ENCODE results near the gene CCDC190. TPM values are rescaled to one million over a fixed set of nuclear protein-coding genes. Genes with fewer than 3 reads are reported as not detected.

CCDC190 gene
- total and polyA plus RNA-seq, 2 of the 13 experiments (the other 11 are each of a cell fraction or from before 2014, with no cell fraction given): not detected

DNA sequence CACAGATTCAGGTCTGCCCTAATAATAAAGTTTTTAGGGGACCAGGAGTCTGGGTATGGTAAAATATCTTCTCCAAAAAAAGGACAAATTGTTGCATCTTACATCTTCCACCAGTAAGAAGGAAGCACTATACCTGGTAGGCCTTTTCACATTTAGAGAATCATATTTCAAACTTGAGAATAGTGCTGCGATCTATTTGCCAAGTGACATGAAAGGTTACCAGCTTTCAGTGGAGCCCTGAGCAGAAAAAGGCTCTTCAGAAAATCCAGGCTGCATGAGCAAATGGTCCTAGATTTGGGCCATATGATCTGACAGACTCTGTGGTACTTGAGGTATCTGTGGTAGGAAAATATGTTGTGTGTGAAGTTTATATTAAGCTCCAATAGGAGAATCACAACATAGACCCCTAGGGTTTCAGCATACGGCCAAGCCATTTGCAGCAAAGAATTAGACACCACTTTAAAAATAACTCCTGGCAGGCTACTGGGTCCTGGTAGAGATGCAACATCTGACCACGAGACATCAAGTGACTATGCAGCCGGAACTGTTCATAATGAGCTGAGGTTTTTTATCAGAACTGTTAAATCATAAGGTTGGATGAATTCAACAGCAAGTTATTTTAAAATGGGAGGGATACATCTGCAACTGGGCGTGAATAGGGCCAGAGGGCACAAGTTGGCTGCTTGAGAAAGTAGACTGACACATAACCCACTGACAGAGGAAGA, 38.6 kb upstream of the CCDC190 start (continued):
- TF ChIP-seq, protein P1, sequence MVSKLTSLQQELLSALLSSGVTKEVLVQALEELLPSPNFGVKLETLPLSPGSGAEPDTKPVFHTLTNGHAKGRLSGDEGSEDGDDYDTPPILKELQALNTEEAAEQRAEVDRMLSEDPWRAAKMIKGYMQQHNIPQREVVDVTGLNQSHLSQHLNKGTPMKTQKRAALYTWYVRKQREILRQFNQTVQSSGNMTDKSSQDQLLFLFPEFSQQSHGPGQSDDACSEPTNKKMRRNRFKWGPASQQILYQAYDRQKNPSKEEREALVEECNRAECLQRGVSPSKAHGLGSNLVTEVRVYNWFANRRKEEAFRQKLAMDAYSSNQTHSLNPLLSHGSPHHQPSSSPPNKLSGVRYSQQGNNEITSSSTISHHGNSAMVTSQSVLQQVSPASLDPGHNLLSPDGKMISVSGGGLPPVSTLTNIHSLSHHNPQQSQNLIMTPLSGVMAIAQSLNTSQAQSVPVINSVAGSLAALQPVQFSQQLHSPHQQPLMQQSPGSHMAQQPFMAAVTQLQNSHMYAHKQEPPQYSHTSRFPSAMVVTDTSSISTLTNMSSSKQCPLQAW (CRISPR knock-in tag; IDR thresholded peaks at IDR 0.05): no peak
- no peak for TF ChIP-seq KAT2B (IDR thresholded peaks at IDR 0.05; ENCODE audit: borderline replicate concordance, low read depth, low read length)
- no peak for TF ChIP-seq ZIK1 (CRISPR knock-in tag; IDR thresholded peaks at IDR 0.05; ENCODE audit: borderline replicate concordance, low read depth)

DNA sequence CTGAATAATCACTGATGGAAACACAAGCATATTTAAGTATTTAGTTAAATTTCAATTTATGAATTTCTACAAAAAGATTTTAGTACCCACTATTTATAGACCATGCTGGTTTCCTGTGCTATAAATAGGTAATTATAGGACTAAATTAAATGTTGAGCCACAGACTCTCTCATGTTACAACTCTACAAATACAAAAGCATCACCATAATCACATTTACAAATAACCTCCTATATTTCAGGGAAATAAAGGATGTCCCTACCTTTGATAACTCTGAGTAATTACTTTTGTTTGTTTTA, 32.6 kb upstream of the CCDC190 start:
- CTCF ChIA-PET (ENCODE audit: low intra/inter-chr PET ratio, low total read pairs): no interaction called here
- no peaks in the 10 kb centered on the region for H3K79me2 ChIP-seq (ENCODE audit: insufficient read depth, low read length)
- H3K4me2 ChIP-seq (ENCODE audit: low read depth, low read length): no peak overlapping the region
- ATAC-seq: 0 out of 3 replicates have a peak, but pooled peaks have one; percentile 21
- POLR2A ChIA-PET: no interaction called here
- no peak for FAIRE-seq
- no TSS peak for BruUV-seq (replicated peaks)
- H4K20me1 ChIP-seq (ENCODE audit: insufficient read depth, low read length): no peaks in the 10 kb centered on the region
- peaks cover 29% of the 10 kb centered on the region for H3K4me1 ChIP-seq (ENCODE audit: insufficient read depth, low read length)
- H2AFZ ChIP-seq (ENCODE audit: low read length): no peak overlapping the region
- no peak overlapping the region for H3K9ac ChIP-seq (ENCODE audit: insufficient read depth, low read depth, low read length)
- in situ Hi-C loops (cut with HindIII; ENCODE audit: extremely low pct_ligation_motif_present, low pct_unique_long_range_greater_than_20kb) (no loop called here), intact Hi-C loops (cut with micrococcal nuclease; ENCODE audit: unreplicated experiment) (no loop called here)
- H3K27ac ChIP-seq (ENCODE audit: extremely low read length, insufficient read depth, low read length): no peak overlapping the region
- H3K9me3 ChIP-seq (ENCODE audit: low read length): no peaks in the 10 kb centered on the region
- no peaks in the 10 kb centered on the region for H3K27me3 ChIP-seq (ENCODE audit: control insufficient read depth in 1 of 2, insufficient read depth in 2 of 2, low read length in 2 of 2)
- DNase-seq (ENCODE audit: low spot score): no peak
- no peak overlapping the region; a peak in 1 of 6 replicates for H3K4me3 ChIP-seq (replicated peaks in 1 of 3; ENCODE audit: insufficient read depth in 1 of 3, low read depth in 2 of 3, low read length in 3 of 3)
- TF ChIP-seq ZKSCAN8 (CRISPR knock-in tag; IDR thresholded peaks at IDR 0.05; ENCODE audit: borderline replicate concordance): peak; percentile 1; the same call in 1 of the 2 replicates
- 0 out of 2 replicates have a peak, but pooled peaks have one; percentile 44 for TF ChIP-seq ATF1 (CRISPR knock-in tag; IDR thresholded peaks at IDR 0.05)
- TF ChIP-seq ZNF234 (CRISPR knock-in tag; conservative IDR thresholded peaks at IDR 0.05): no peak
- no peak for TF ChIP-seq ERF (CRISPR knock-in tag; IDR thresholded peaks at IDR 0.05)
- peak; percentile 66; the same call in 1 of the 2 replicates for TF ChIP-seq TCF7L2 (IDR thresholded peaks at IDR 0.05; ENCODE audit: low read depth, low read length)
- TF ChIP-seq ZNF572 (CRISPR knock-in tag; IDR thresholded peaks at IDR 0.05): no peak
- no peaks in the 10 kb centered on the region for H3K36me3 ChIP-seq (replicated peaks in 1 of 2; ENCODE audit: control insufficient read depth in 1 of 2, insufficient read depth in 2 of 2, low read length in 2 of 2)
